Kidney capillary endothelial cell (primary cell): ENCODE data around the gene KIAA1671.

Experiments used
- DNase-seq: peaks from one replicate; pipeline ENCODE4 v3.0.0-alpha.2; 2018; ENCODE audit warnings: low spot score

The KIAA1671 gene

DNA sequence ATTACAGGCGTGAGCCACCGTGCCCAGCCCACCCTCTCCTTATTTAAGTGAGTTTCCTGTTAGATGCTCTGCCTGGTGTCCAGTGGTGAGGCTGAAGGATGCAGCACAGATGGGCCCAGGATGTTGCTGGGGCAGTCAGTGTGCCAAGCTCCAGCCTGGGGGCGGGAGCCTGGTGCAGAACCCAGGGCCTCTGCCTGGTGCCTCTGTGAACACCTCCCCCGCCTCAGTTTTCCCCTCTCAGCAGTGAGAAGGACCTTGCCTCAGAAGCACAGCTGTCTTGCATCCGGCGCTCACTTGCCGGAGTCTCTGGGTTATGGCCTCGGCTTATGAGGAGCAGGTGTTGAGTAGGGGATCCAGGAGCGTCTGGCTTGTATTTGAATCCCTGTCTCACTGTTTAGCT, 116.2 kb downstream of the KIAA1671 start:
- DNase-seq = no peak

DNA sequence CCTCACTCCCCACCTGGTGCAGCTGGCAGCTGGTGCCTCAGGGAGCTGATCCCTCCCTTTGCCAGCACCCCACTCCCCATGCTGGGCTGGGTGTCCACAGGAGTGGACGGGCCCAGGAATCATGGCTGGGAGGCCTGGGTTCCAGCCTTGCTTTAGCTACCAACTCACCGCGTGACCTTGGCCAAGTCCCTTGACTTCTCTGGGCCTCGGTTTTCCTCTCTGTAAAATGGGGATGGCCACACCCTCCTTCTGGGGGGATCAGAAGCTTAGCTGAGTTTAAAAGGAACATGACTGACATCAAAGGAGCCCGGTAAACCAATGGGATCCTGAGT, 116.9 kb downstream of the KIAA1671 start:
- DNase-seq = no peak

DNA sequence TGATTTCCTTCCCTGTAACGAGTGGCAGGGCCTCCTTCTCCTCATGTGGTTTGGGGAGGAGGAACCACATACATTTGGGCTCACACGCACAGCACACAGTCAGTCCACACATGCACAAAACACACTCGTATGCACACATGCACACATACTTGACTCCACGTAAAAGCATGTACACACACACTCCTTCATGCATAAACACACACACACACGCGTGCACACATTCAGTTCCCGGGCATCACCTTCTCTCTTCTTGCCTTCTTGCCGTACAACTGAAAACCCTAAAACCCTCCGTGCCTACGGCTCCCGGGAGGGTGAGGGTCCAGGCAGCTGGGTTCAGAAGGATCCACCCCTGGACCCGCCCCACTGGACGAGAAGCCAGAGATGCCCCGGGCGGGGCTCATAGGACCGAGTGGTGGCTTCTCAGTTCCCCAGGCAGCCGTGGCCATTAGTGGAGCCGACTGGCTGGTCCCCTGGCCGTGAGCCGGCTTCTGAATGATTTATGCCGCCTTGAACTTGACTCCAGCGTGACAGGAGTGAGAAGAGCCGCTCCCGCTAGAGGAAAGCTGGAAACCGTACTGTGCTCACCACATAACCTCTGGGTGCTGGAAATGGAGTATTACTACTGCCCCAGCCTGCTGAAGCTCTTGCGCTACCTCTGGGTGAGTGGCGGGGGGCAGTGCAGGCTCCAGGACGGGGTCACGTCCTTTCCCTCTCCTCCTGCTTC, 117.4 kb downstream of the KIAA1671 start:
- DNase-seq = no peak

DNA sequence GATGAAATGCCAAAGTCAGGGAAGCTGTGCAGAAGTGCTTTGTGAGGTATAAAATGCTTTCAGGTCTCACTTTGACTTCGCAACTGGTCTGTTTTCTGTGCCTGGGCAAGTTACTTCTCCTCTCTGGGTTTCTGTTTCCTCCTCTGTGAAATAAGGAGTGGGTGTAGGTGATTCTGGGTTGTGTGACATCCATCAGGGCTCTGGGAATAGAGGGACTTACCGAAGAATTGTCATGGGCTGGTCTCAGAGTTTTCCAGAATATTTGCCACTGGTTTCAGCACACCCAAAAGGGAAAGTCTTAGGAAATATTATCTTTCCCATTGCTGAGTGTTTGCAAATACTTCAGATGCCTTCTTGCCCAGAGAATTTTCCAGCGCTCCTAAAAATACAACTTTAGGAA, 118.4 kb downstream of the KIAA1671 start:
- no peak for DNase-seq

DNA sequence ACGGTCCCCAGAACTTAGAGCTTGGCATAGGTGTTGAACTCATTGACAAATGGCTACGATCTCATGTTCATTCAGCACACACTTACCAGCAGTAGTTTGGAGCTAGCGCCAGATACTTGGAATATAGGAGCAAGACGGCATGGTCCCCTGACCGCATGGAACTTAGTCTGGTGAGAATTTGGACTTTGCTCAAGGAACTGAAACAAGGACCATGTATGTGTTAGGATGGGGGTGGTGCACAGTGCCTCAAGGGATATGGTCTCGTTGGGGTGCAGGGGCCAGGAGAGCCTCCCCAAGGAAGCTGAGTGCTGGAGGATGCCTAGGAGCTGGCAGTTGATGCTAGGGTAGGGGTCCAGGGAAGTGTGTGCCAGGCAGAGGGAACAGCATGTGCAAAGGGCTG, 119.2 kb downstream of the KIAA1671 start:
- no peak for DNase-seq

GRCh38 chr22:25072406-25072805, 119.9 kb downstream of the KIAA1671 start:
- DNase-seq = no peak

- DNase-seq = no peak
Observed at GRCh38 chr22:25076336-25076735, 123.8 kb downstream of the KIAA1671 start.

DNA sequence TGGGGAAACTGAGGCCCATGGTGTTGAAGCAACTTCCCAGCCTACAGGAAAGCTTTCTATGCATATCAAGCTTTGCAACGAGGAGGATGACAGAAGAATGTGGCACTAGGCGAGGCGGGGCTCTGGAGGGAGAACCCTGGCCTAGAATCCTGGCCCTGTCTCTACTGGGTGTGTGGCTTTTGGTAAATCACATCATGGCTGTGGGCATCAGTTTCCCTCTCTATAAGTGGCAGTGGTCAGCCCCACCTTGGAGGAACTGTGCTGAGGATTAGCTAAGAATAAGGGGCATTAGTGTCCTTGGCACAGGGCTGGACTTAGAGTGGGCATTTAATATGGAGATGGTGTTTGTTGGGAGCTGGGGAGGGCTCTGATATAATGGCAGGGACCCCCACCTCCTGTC, 124.5 kb downstream of the KIAA1671 start:
- no peak for DNase-seq

DNA sequence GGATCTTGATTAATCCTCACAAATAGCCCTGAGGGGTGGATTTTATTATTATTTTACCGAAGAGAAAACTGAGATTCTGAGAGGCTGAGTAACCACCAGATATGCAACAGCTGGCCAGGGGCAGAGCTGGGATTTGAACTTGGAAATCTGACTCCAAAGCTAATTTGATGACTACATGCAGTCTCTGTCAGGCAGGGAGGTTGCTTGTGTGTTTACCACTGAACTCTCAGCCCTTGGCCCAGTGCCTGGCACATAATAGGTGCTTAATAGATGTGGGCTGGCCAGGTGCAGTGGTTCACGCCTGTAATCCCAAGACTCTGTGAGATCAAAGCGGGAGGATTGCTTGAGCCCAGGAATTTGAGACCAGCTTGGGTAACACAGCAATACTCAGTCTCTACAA, 125.4 kb downstream of the KIAA1671 start:
- no peak for DNase-seq

DNA sequence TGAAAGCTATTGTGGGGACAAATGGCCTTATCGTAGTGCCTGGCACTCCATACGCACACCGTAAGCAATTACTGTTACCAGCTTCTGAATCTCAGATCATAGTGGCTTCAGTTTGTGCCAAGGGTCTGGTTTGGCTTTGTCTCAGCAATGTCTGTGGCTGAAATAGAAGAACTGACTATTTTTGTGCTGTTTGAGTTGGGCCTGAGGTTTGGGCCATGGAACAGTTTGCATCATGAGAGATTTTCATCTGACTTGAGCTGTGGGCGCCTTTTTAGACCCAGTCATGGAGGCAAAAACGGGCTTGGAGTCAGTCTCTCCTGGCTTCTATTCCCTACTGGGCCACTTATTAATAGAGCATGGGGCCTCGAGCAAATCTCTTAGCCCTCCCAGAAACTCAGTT, 126.1 kb downstream of the KIAA1671 start:
- no peak for DNase-seq

- no peak for DNase-seq
Observed at GRCh38 chr22:25080855-25081254, 128.3 kb downstream of the KIAA1671 start.

DNA sequence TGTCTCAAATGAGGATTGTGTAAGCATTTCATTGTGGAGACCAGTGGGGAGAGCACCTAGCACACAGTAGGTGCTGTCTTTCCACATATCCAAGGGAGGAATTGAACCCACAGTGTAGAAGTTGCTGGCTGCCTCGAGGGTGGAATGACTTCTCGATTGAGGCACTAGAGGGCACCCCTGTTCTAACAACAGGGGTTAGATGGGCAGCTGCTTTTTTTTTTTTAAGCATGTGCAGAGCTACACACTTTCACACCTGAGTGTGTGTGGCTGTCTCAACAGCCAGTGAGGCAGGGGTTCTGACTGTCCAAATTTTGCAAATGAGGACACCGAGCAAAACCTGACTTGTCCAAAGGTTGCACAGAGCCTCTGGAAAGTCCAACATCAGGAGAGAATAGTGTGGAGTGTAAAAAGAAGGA, 128.9 kb downstream of the KIAA1671 start:
- no peak for DNase-seq

GRCh38 chr22:25082096-25082495, 129.6 kb downstream of the KIAA1671 start:
- DNase-seq = no peak

DNA sequence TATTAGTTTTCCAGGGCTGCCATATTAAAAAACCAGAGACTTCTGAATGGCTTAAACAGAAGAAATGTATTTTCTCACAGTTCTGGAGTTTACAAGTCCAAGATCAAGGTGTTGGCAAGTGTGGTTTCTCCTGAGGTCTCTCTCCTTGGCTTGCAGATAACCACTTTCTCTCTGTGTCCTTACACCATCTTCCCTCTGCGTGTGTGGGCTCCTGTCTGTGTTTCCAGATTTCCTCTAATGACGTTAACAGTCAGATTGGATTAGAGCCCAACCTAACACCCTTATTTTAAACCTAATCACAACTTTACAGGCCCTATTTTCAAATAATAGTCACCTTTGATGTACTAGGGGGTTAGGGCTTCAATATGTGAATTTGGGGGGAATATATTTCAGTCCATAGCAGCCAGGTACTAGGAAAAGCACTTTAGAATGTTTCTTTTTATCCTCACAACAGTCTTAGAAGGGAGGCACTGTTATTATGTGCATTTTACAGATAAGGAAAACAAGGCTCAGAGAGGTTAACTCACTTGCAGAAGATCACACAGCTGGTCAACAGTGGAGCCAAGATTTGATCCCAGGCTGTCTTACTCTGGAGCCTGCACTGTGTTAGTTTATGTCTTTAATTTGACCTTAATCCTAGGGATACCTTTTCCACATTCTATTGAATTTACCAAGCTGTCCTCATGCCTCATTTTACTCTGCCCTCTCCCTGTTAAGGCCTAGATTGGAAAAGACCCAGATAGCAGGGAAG, 130.7 kb downstream of the KIAA1671 start:
- DNase-seq = no peak

- no peak for DNase-seq
Observed at GRCh38 chr22:25083807-25084200, 131.3 kb downstream of the KIAA1671 start.

GRCh38 chr22:25084405-25085107, 132.0 kb downstream of the KIAA1671 start:
- no peak for DNase-seq

GRCh38 chr22:25085156-25085555, 132.6 kb downstream of the KIAA1671 start:
- DNase-seq = no peak

- peak; percentile 96 for DNase-seq
Observed at GRCh38 chr22:25085930-25086901, 133.7 kb downstream of the KIAA1671 start.

- no peak for DNase-seq
Observed at GRCh38 chr22:25086902-25087282, 134.4 kb downstream of the KIAA1671 start.

DNA sequence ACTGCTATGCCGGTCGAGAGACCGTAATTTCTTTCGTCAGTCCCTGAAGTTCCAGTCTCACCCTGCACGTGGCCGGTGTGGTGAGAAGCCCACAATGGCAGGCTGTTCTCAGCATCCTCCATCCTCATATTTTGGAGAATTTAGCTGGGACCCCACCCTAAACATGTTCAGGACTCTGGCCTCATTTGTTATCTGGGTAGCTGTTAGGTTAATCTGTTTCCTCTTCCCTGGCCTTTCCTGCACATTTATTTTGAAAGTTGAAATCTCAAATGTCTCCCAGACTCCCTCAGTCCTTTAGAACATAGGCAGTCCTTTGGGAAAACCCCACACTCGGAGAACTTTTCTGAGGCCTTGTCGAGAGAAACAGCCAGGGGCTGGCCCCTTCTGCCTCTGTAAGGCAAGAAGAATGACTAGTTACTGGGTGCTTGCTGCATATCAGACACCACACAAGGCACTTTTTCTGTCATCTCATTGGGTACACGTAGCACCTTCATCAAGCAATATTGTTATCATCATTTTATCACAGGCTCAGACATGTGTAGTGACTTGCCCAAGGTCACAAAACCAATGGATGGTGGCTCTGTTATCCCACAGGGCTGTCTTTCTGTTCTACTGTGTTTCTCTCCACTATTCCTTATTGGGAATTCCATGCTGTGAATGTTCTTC, 137.8 kb downstream of the KIAA1671 start:
- no peak for DNase-seq

DNA sequence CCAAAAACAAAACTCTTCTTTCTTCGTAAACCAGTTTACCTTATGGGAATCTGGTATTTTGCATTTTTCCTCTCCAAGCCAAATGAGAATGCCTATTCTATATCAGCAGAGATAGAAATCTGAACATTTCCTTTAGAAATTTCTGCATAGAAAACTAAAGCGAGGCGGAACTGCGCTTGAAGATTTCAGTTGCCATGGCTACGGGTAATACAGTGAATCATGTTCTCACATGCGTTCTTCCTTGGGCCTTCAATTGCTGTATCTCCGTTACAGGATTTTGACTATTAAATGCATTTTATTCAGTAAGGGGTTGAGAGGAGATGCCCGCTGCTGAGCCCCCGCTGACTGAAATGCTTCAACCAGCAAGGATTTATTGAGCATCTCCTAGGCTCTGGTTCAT, 138.9 kb downstream of the KIAA1671 start:
- no peak for DNase-seq

DNA sequence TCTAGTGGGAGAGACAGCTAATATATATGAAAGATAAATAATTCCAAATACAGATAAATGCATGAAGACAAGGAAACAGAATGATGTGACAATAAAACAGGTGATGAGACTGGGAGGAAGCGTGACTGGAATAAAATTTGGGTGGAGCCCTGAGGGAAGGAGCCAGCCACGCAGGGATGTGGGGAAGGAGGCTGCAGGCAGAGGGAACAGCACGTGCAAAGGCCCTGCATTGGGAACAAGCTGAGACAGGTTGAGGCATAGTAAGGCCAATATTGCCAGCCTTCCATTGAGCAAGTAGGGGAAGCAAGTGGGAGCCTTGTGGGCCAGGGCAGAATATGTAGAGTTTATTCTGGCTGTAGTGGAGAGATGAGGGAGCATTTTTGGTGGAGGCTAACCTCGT, 139.6 kb downstream of the KIAA1671 start:
- DNase-seq = no peak
